Mammary epithelial cell (primary cell): ENCODE results near the gene TTLL13.

Experiments
- EZH2 ChIP-seq: IDR thresholded peaks from 2 replicates; pipeline ENCODE4 v1.6.1; 2012; ENCODE audit warnings: low read length, inconsistent platforms, borderline replicate concordance
- TF ChIP-seq, protein P1 (sequence below), 2 donors: IDR thresholded peaks in 1 of 2; conservative IDR thresholded peaks in 1 of 2; 2 replicates each; pipeline ENCODE4 v1.5.1; 2011 to 2012; ENCODE audit warnings: inconsistent platforms in 2 of 2, low read length in 2 of 2, mild to moderate bottlenecking in 2 of 2, control low read depth in 1 of 2, low read depth in 1 of 2; ENCODE audit not compliant: insufficient read depth in 1 of 2; ENCODE audit errors: extremely low read depth in 1 of 2

DNA sequence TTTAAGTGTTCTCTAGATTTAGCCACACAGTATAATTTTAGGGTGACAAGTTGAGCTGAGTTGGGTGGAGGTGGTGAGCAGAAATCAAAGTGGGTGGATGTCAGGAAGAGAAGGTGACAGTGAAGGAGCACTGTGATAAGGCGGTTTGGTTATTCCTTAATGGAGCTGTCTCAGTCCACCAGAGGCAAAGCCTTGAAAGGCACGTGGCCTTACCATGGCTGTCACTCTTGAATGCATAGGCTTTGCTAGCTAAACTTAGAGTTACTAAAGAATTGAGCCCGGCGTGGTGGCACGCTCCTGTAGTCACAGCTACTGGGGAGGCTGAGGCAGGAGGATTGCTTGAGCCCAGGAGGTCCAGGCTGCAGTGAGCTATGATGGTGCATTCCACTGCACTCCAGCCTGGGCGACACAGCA is 560 bp upstream of the TTLL13 start:
- TF ChIP-seq, protein P1, sequence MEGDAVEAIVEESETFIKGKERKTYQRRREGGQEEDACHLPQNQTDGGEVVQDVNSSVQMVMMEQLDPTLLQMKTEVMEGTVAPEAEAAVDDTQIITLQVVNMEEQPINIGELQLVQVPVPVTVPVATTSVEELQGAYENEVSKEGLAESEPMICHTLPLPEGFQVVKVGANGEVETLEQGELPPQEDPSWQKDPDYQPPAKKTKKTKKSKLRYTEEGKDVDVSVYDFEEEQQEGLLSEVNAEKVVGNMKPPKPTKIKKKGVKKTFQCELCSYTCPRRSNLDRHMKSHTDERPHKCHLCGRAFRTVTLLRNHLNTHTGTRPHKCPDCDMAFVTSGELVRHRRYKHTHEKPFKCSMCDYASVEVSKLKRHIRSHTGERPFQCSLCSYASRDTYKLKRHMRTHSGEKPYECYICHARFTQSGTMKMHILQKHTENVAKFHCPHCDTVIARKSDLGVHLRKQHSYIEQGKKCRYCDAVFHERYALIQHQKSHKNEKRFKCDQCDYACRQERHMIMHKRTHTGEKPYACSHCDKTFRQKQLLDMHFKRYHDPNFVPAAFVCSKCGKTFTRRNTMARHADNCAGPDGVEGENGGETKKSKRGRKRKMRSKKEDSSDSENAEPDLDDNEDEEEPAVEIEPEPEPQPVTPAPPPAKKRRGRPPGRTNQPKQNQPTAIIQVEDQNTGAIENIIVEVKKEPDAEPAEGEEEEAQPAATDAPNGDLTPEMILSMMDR (conservative IDR thresholded peaks at IDR 0.05 in 1 of 2, IDR thresholded peaks at IDR 0.05 in 1 of 2; ENCODE audit: extremely low read depth in 1 of 2, insufficient read depth in 1 of 2, low read depth in 1 of 2, low read length in 2 of 2): no peak
- TF ChIP-seq EZH2: no peak
